Loucy (cell line): Measurements from ENCODE around the gene CHPF.

Experiments used
- CTCF ChIP-seq: fragments of 200-600 bp; sonication (generic); conservative IDR thresholded peaks from 2 replicates; pipeline ENCODE4 v1.5.1; 2014; ENCODE audit warnings: mild to moderate bottlenecking, antibody characterized with exemption, low read length
- EZH2phosphoT487 ChIP-seq: fragments of 200-600 bp; IDR thresholded peaks from 2 replicates; pipeline ENCODE4 v1.6.1; 2018; ENCODE audit warnings: antibody characterized with exemption, mild to moderate bottlenecking, moderate library complexity, borderline replicate concordance

GRCh38 chr2:219491278-219491963 lies 52.2 kb downstream of the CHPF start:
- TF ChIP-seq CTCF (no peak), EZH2phosphoT487 (no peak)
